Neuronal stem cell (in vitro differentiated cells): Measurements from ENCODE around the gene SYT6.

ENCODE experiments used
- DNase-seq: peaks from one replicate; pipeline ENCODE4 v3.0.0-alpha.2; 2013; ENCODE audit warnings: low spot score
- H2AFZ ChIP-seq: one replicate; pipeline ENCODE4 v1.6.1; 2013; ENCODE audit warnings: mild to moderate bottlenecking, low read length, inconsistent platforms
- H2AK5ac ChIP-seq: 2 replicates; pipeline ENCODE4 v1.6.1; 2013; ENCODE audit warnings: low read depth, mild to moderate bottlenecking, inconsistent platforms, low read length, moderate library complexity, mixed read lengths
- H2BK120ac ChIP-seq: 2 replicates; pipeline ENCODE4 v1.6.1; 2013; ENCODE audit warnings: low read depth, mild to moderate bottlenecking, inconsistent platforms, low read length, moderate library complexity, mixed read lengths
- H2BK12ac ChIP-seq: one replicate; pipeline ENCODE4 v1.6.1; 2013; ENCODE audit warnings: low read length, inconsistent platforms
- H2BK15ac ChIP-seq: 2 replicates; pipeline ENCODE4 v1.6.1; 2013; ENCODE audit warnings: mild to moderate bottlenecking, low read length, inconsistent platforms, mixed read lengths
- H2BK5ac ChIP-seq: one replicate; pipeline ENCODE4 v1.6.1; 2013; ENCODE audit warnings: inconsistent platforms, mild to moderate bottlenecking, low read length, moderate library complexity
- H3K14ac ChIP-seq: one replicate; pipeline ENCODE4 v1.6.1; 2013; ENCODE audit warnings: low read length, inconsistent platforms
- H3K18ac ChIP-seq: 2 replicates; pipeline ENCODE4 v1.6.1; 2013; ENCODE audit warnings: low read length, inconsistent platforms
- H3K23ac ChIP-seq: 2 replicates; pipeline ENCODE4 v1.6.1; 2013; ENCODE audit warnings: low read depth, mild to moderate bottlenecking, mixed read lengths, low read length, inconsistent platforms; ENCODE audit not compliant: poor library complexity
- H3K27ac ChIP-seq: replicated peaks from 3 replicates; pipeline ENCODE4 v1.5.1; 2013; ENCODE audit warnings: low read length, inconsistent platforms
- H3K27me3 ChIP-seq, 3 experiments: 2 replicates each; pipeline ENCODE4 v1.6.1; 2013; ENCODE audit warnings: low read length in 3 of 3, mild to moderate bottlenecking in 2 of 3, inconsistent platforms in 1 of 3, low read depth in 1 of 3, mixed read lengths in 1 of 3, moderate library complexity in 1 of 3; ENCODE audit not compliant: control insufficient read depth in 3 of 3, insufficient read depth in 3 of 3
- H3K36me3 ChIP-seq, 2 donors: replicated peaks in 1 of 2; 2 replicates each; pipeline ENCODE4 v1.6.1; 2013; ENCODE audit warnings: low read length in 2 of 2; ENCODE audit not compliant: control insufficient read depth in 2 of 2, insufficient read depth in 2 of 2
- H3K4ac ChIP-seq: 2 replicates; pipeline ENCODE4 v1.6.1; 2013; ENCODE audit warnings: inconsistent platforms, mild to moderate bottlenecking, low read length, moderate library complexity
- H3K4me1 ChIP-seq, 2 donors: 1 replicate in 1 of 2; 2 replicates in 1 of 2; pipeline ENCODE4 v1.6.1; 2013; ENCODE audit warnings: low read length in 2 of 2, low read depth in 1 of 2; ENCODE audit not compliant: control insufficient read depth in 2 of 2, insufficient read depth in 1 of 2
- H3K4me2 ChIP-seq: one replicate; pipeline ENCODE4 v1.6.1; 2013; ENCODE audit warnings: mild to moderate bottlenecking, low read length, inconsistent platforms; ENCODE audit not compliant: insufficient read depth, poor library complexity, severe bottlenecking
- H3K4me3 ChIP-seq, 2 donors: 2 replicates each; pipeline ENCODE4 v1.5.1; 2013; ENCODE audit warnings: low read length in 2 of 2, mild to moderate bottlenecking in 2 of 2, inconsistent platforms in 1 of 2, moderate library complexity in 1 of 2
- H3K79me1 ChIP-seq: one replicate; pipeline ENCODE4 v1.6.1; 2013; ENCODE audit warnings: low read depth, mild to moderate bottlenecking, inconsistent platforms, low read length, moderate library complexity
- H3K9ac ChIP-seq: one replicate; pipeline ENCODE4 v1.6.1; 2013; ENCODE audit warnings: mild to moderate bottlenecking, low read depth, low read length, inconsistent platforms; ENCODE audit not compliant: poor library complexity
- H3K9me3 ChIP-seq, 2 donors: replicated peaks in 1 of 2; 2 replicates each; pipeline versions ENCODE3 to v1.6.1; 2013; ENCODE audit warnings: low read length in 2 of 2, mild to moderate bottlenecking in 2 of 2, inconsistent platforms in 1 of 2, low read depth in 1 of 2, mixed read lengths in 1 of 2, moderate library complexity in 1 of 2; ENCODE audit not compliant: control insufficient read depth in 2 of 2, insufficient read depth in 1 of 2
- H4K8ac ChIP-seq: one replicate; pipeline ENCODE4 v1.6.1; 2013; ENCODE audit warnings: low read depth, mild to moderate bottlenecking, inconsistent platforms, low read length, moderate library complexity
- H4K91ac ChIP-seq: one replicate; pipeline ENCODE4 v1.6.1; 2013; ENCODE audit warnings: low read length, low read depth, mild to moderate bottlenecking, inconsistent platforms; ENCODE audit not compliant: poor library complexity
- WGBS, 2 donors: extraction: QIAGEN DNeasy Blood & Tissue Kit; methylation state at CpG; one replicate each; pipeline ENCODE4 v1.1.7; 2013; ENCODE audit warnings: missing lambda C conversion rate in 2 of 2, mixed read lengths in 1 of 2; ENCODE audit not compliant: insufficient read length in 2 of 2, insufficient replicate concordance in 1 of 2; ENCODE audit errors: extremely low coverage in 2 of 2; 5-methylcytosine and 5-hydroxymethylcytosine counted together

Gene SYT6

DNA sequence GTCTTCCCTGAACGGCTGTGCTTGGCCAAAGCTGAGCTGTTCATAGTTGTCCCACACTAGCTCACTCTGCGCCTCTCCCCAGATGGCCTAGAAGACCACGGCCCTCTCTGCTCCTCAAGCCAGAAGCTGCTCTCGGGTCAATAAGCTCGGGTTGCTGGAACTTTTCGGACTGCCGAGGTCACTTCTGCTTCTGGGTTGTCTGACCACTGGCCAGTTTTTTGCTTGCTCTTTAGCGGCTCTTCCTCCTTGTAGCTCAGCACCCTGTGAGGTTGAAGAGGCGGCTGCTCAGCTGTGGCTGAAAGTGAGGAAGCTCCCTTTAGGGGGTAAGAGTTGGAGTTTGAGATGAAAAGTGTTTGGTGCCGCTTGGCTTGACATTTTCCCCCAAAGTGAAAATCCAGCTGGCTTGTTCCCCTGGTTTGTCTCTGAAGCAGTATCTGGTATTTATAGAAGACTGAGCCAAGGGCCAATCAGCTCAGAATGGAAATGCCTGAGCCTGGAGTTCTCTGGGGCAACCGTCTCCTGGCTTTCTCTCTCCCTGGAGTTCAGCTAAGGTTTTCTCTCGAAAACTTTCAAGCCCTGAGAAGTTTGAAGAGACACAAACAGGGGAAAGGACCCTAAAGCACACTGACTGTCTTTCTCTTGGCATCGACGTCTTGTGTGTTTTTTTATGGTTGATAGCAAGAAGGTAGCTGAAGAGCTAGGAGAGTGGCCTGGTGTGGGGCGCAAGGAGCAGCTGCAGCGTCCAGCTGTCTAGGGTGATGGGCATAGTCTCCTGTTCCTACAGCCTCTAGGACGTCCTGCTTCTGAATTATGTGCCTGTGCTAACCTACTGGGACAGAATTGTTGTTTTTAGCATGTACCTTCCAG is 72.0 kb downstream of the SYT6 start:
- Histone ChIP-seq H3K27me3 (no peaks in the 10 kb centered on the region), H4K91ac (peak overlapping the region; percentile 13), H3K4me3 (no peak overlapping the region), H3K23ac (no peak overlapping the region), H2AK5ac (no peak overlapping the region), H2BK12ac (no peak overlapping the region), H4K8ac (no peak overlapping the region), H3K4me2 (no peak overlapping the region), H2BK15ac (peak overlapping the region; percentile 24), H3K4me1 (peaks cover 0 to 6% of the 10 kb centered on the region in 2 donors), H3K36me3 (no peaks in the 10 kb centered on the region), H3K79me1 (no peaks in the 10 kb centered on the region), H2BK120ac (no peak overlapping the region), H2AFZ (no peak overlapping the region), H3K4ac (no peak overlapping the region), H3K18ac (no peak overlapping the region), H3K9me3 (no peaks in the 10 kb centered on the region), H3K9ac (no peak overlapping the region), H2BK5ac (no peak overlapping the region), H3K14ac (peak overlapping the region; percentile 59), H3K27ac (no peak overlapping the region)
- DNase-seq = no peak
- WGBS, 2 donors = no CpG with 5 or more reads among the region's 17 CpGs

DNA sequence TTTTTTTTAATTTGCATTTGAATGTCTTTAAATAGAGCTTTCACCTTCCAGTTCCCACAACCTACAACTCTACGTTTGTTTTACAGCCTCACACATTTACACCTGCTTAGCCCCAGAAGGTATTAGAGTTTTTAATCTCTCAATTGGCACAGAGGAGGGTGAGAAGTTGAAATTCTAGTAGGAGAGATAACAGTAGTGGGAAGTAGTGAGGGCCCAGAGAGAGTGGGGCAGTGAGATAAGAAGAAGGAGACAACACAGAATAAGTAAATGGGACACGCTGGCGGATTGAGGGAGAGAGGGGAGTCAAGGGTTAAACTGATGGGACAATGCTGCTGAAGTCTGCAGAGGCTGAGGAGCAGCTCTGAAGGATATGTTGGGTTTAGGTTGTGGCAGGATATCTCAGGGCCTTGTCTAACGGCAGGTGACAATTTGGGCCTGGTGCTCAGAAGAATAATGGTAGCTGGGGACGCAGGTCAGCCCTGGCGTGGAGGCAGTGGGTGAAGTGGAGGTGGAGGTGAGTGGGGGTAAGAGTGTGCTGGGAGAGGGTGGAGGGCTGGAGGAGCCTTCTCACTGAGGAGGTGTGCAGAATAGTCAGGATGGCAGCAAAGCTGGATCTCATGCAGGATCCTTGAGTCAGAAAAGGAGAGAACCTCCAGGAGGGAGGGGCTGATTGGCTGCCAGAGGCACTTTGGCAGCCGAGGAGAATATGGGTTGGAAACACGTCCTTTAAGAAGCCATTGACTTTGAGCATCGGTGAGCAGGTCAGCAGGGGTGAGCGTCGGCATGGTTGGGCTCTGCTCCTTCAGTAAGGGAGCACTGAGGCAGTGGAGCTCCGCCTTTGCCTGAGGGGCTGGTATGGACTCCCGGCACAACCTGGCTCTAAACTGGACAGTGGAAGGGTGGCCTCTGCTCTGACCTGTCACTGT is 72.9 kb downstream of the SYT6 start:
- Histone ChIP-seq H3K18ac (no peak overlapping the region), H3K9ac (no peak overlapping the region), H2BK12ac (no peak overlapping the region), H2BK5ac (no peak overlapping the region), H3K36me3 (no peaks in the 10 kb centered on the region), H3K4me2 (no peak overlapping the region), H3K27me3 (no peaks in the 10 kb centered on the region), H4K91ac (peak overlapping the region; percentile 13), H2AK5ac (no peak overlapping the region), H3K27ac (no peak overlapping the region), H4K8ac (no peak overlapping the region), H3K23ac (peak overlapping the region; percentile 59), H3K9me3 (no peaks in the 10 kb centered on the region), H2BK15ac (peak overlapping the region; percentile 24), H2BK120ac (no peak overlapping the region), H3K14ac (peak overlapping the region; percentile 59), H2AFZ (no peak overlapping the region), H3K4me3 (no peak overlapping the region), H3K4ac (no peak overlapping the region), H3K79me1 (no peaks in the 10 kb centered on the region), H3K4me1 (peaks cover 0 to 12% of the 10 kb centered on the region in 2 donors)
- no CpG with 5 or more reads among the region's 13 CpGs for WGBS, 2 donors
- DNase-seq = no peak

DNA sequence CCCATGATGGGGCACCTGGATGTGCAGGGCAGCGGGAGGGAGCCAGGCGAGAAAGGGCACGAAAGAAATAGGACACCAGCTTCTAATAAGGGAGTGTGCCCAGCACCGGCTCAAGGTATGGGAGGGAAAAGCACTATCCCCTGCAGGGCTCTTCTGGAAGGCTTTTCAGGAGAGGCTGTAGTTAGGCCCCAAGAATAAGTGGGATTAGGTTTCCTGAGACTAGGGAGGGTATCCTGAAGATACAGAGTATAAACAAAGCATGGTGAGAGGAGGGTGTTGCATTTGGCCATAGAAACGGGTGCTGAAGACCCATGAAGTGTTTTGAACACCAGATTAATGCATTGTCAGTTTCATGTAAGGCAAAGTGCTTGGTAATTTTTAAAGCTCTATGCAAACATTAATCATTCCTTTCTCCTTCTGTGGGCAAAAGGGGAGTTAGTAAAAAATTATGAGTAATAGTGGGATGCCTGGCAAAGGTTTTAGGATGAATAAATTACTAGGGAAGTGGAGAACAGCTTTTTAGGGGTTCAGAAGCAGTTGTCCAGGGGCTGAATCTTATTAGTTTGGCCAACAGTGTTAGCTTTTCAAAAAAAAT is 74.0 kb downstream of the SYT6 start:
- H3K14ac ChIP-seq = no peak overlapping the region
- no peak for DNase-seq
- no peak overlapping the region for H2BK12ac ChIP-seq
- no peak overlapping the region for H2AK5ac ChIP-seq
- H2BK5ac ChIP-seq = no peak overlapping the region
- H4K91ac ChIP-seq = no peak overlapping the region
- peaks cover 0 to 16% of the 10 kb centered on the region in 2 donors for H3K4me1 ChIP-seq
- H3K4ac ChIP-seq = no peak overlapping the region
- no peak overlapping the region for H2AFZ ChIP-seq
- H2BK15ac ChIP-seq = no peak overlapping the region
- H3K9ac ChIP-seq = no peak overlapping the region
- no peaks in the 10 kb centered on the region for H3K27me3 ChIP-seq
- no peak overlapping the region for H3K18ac ChIP-seq
- H3K4me3 ChIP-seq = no peak overlapping the region
- no peaks in the 10 kb centered on the region for H3K79me1 ChIP-seq
- WGBS, 2 donors = no CpG with 5 or more reads among the region's 5 CpGs
- no peaks in the 10 kb centered on the region for H3K36me3 ChIP-seq
- H3K27ac ChIP-seq = no peak overlapping the region
- H2BK120ac ChIP-seq = no peak overlapping the region
- no peak overlapping the region for H3K4me2 ChIP-seq
- no peak overlapping the region for H3K23ac ChIP-seq
- no peaks in the 10 kb centered on the region for H3K9me3 ChIP-seq
- no peak overlapping the region for H4K8ac ChIP-seq
